GM19099 (cell line): Measurements from ENCODE around the gene XYLT2.

Experiments
- POLR2A ChIP-seq: IDR thresholded peaks from 3 replicates; pipeline ENCODE4 v1.6.1; 2011; ENCODE audit warnings: low read depth; ENCODE audit not compliant: insufficient read length; ENCODE audit errors: extremely low read depth

XYLT2 gene

DNA sequence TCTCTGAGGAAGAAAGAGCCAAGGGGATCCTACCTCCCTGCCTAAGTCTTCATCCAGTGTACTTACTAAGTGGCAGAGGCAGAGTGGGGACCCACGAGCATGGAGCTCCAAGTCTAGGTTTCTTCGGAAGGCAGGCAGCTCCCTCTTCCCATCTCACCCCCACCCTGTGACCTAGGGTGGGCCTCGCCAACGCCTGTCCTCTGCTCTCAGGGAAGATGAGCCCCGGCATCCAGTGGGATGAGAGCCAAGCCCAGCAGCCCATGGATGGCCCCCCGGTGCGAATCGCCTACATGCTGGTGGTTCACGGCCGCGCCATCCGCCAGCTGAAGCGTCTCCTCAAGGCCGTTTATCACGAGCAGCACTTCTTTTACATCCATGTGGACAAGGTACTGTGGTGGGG is 8.3 kb downstream of the XYLT2 start:
- TF ChIP-seq POLR2A: no peak

- TF ChIP-seq POLR2A: no peak
Observed at GRCh38 chr17:50354776-50355175, 8.8 kb downstream of the XYLT2 start.

DNA sequence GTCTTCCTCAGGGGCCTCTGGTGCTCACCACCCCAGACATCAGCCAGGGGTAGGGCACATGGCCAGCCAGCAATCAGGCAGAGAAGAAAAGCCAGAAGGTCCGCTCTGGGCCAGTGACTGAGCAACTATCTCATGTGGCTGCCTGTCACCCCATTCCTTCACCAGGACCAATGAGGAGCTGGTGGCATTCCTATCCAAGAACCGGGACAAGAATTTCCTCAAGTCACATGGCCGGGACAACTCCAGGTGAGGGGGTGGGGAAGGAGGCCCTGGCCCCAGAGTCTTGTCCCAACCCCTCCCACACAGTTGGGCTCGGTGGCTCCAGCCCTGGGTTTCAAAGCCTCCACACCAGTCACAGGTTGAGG is 9.4 kb downstream of the XYLT2 start:
- no peak for TF ChIP-seq POLR2A

DNA sequence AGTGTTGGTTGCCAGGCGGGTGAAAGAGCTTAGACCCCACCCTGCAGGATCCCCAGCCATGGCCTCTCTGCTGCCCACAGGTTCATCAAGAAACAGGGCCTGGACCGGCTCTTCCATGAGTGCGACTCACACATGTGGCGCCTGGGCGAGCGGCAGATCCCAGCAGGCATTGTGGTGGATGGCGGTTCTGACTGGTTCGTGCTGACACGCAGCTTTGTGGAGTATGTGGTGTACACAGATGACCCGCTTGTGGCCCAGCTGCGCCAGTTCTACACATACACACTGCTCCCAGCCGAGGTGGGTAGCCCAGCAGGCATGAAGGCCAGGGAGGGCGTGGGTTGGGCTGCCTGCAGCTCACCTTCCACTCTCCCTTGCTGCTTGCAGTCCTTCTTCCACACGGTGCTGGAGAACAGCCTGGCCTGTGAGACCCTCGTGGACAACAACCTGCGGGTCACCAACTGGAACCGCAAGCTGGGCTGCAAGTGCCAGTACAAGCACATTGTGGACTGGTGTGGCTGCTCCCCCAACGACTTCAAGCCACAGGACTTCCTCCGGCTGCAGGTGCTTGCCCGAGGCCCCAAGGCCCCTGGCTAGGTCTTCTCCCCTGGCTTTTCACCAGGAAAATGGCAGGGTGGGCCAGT is 9.9 kb downstream of the XYLT2 start:
- no peak for TF ChIP-seq POLR2A

DNA sequence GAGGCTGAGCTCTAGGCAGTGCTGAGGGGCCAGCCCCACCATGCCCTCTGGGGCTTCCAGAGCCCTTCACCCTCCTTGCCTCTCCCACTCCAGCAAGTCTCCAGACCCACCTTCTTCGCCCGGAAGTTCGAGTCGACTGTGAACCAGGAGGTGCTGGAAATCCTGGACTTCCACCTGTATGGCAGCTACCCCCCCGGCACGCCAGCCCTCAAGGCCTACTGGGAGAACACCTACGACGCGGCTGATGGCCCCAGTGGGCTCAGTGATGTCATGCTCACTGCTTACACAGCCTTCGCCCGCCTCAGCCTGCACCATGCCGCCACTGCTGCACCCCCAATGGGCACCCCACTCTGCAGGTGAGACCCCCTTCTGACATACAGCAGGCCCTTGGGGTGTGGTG is 10.5 kb downstream of the XYLT2 start:
- no peak for TF ChIP-seq POLR2A

DNA sequence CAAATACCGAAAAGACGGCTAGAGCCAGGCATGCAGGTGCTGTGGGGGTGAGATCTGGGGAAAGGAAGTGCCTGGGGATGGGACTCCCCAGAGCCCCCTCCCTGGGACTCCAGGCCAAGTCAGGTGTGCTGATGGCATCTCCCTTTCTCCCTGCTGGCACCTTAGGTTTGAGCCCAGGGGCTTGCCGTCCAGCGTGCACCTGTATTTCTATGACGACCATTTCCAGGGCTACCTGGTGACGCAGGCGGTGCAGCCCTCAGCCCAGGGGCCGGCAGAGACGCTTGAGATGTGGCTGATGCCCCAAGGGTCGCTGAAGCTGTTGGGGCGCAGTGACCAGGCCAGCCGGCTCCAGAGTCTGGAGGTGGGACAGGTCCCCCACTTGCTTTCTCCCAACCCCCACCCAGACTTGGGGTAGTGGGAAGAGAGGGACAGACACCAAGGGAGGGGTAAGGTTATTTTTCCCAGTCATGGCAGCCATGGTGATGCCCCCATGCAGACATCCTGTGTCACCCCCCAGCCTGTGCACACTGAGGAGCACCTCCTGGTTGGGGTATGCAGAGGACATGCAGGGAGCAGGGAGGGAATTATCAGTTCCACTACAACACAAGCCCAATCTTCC is 11.1 kb downstream of the XYLT2 start:
- no peak for TF ChIP-seq POLR2A

- no peak for TF ChIP-seq POLR2A
Observed at GRCh38 chr17:50358177-50358576, 12.3 kb downstream of the XYLT2 start.

DNA sequence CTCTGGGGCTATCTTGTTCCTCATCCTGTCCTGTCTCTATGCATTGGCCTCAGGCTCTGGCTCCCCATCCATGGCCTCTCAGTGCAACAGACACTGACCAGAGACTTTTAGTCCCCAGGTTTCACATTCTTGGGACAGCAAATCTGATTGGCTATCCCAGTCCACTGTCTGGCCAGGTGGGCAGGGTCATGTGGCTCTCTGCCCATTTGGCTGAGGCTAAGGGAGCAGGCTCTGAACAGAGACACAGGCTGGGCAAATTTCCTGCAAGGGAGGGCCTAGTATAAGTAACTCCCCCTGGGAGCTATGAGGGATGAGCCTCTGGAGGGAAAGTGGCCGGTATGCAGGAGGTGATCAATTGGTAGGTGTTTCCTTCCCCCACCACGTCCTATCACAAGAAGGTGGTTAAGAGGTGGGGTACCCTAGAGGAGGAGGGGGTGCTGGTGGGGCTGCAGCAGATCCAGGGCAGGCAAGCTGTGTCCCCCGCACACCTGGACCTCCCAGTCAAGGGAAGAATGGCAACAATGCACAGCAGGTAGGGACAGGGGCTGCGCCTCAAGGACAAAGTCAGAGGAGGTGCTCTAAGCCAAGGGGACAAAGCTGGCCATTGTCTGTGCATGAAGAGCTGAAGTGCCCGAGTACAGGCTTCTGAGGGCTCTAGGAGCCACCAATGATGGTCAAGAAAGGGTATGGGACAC is 13.2 kb downstream of the XYLT2 start:
- TF ChIP-seq POLR2A: no peak

DNA sequence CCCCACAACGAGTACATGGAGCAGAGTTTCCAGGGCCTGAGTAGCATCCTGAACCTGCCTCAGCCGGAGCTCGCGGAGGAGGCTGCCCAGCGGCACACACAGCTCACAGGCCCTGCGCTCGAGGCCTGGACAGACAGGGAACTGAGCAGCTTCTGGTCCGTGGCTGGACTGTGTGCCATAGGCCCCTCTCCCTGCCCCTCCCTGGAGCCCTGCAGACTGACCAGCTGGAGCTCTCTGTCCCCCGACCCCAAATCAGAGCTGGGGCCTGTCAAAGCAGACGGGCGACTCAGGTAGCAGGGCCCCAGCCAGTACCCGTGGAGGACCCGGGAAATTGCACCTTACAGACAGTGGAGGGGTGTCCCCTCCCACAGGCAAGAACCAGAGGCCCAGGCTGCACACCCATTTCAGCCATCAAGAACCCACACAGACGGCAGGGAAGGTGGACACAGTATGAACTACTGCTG is 14.1 kb downstream of the XYLT2 start:
- no peak for TF ChIP-seq POLR2A

DNA sequence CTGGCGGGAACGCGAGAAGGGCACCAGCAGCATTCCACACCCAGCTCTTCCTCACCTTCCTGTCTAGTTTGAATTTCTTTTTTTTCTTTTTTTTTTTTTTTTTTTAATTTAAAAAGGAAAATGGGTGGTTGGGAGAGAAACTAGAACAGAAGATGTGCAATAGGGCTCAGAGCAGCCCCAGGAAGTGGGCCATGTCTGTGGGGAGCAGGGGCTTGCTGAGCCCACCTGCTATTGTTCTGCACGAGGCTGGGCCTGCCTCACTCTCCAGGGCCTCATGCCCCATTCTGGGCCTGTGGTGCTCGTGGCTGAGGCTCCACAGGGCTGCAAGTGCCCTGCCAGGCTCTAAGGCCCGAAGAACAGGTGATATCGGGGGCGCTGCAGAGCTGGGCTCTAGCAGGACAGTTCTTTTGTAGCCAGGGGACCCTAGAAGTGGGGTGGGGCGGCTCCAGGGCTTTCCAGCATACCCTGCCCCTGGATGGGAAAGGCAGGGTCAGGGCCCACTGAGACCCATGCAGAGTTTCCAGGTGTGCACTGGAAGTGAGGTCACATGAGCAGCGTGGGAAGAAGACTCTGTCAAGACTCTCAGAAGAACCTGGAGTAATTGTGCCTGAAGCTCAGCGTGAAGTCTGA is 14.7 kb downstream of the XYLT2 start:
- TF ChIP-seq POLR2A: no peak

DNA sequence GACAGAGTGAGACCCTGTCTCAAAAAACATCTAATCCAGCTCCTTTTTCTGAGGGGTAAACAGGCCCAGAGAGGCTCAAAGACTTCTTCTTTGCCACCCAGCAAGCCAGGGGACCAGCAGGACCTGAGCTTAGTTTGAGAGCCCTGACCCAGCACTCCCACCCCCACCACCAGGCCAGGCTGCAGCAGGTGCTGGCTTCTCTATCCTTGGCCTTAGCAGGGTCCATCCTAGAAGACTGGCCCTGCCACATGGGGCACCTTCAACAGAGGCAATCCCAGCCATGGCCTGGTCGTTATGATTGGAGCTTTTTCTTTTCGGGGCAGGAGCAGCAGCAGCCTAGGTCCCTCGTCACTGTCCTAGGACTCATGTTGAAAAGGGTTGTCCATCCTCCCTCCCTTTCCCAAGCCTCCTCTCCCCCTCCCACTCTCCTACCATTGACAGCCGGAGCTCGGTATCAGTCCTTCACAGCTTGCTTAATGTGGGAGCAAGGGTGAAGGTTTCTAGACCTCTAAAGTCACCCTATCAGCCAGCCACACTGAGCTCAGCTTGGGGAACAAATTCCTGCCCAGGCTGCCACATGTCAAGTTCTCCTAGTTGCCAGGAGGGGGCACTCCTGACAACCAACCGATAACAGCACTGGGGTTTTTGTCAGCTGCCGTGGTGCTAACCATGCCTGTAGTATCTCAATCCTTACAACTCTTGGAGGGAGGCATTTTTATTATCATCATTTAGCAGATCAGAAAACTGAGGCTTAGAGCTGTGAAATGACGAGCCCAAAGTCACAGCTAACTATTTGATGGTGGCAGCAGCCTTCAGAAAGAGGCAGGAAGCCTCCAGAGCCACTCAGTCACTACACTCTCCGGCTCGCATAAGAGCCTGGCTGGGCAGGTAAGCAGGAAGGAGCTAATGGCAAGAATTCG is 15.9 kb downstream of the XYLT2 start:
- TF ChIP-seq POLR2A: no peak

GRCh38 chr17:50362661-50363060 is 16.7 kb downstream of the XYLT2 start:
- TF ChIP-seq POLR2A: no peak

- TF ChIP-seq POLR2A: no peak
Observed at GRCh38 chr17:50363217-50364060, 17.5 kb downstream of the XYLT2 start.

GRCh38 chr17:50364061-50364458 is 18.1 kb downstream of the XYLT2 start:
- TF ChIP-seq POLR2A: no peak
